Measurements from ENCODE around the gene MAD1L1. TPM values are rescaled to one million over a fixed set of nuclear protein-coding genes. Genes with fewer than 3 reads are reported as not detected.

Gene MAD1L1
- total and polyA plus RNA-seq, 2 of the 13 experiments (the other 11 are each of a cell fraction or from before 2014, with no cell fraction given) = 17.4 to 64.7 TPM

- no peak overlapping the region for H3K4me3 ChIP-seq (replicated peaks in 1 of 3; ENCODE audit: insufficient read depth in 1 of 3, low read depth in 2 of 3, low read length in 3 of 3)
- H3K4me2 ChIP-seq (ENCODE audit: low read depth, low read length) = no peak overlapping the region
- H3K27ac ChIP-seq (ENCODE audit: extremely low read length, insufficient read depth, low read length) = no peak overlapping the region
- no peaks in the 10 kb centered on the region for H3K27me3 ChIP-seq (ENCODE audit: control insufficient read depth in 1 of 2, insufficient read depth in 2 of 2, low read length in 2 of 2)
- TF ChIP-seq, protein P1, sequence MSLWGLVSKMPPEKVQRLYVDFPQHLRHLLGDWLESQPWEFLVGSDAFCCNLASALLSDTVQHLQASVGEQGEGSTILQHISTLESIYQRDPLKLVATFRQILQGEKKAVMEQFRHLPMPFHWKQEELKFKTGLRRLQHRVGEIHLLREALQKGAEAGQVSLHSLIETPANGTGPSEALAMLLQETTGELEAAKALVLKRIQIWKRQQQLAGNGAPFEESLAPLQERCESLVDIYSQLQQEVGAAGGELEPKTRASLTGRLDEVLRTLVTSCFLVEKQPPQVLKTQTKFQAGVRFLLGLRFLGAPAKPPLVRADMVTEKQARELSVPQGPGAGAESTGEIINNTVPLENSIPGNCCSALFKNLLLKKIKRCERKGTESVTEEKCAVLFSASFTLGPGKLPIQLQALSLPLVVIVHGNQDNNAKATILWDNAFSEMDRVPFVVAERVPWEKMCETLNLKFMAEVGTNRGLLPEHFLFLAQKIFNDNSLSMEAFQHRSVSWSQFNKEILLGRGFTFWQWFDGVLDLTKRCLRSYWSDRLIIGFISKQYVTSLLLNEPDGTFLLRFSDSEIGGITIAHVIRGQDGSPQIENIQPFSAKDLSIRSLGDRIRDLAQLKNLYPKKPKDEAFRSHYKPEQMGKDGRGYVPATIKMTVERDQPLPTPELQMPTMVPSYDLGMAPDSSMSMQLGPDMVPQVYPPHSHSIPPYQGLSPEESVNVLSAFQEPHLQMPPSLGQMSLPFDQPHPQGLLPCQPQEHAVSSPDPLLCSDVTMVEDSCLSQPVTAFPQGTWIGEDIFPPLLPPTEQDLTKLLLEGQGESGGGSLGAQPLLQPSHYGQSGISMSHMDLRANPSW (CRISPR knock-in tag; IDR thresholded peaks at IDR 0.05; ENCODE audit: borderline replicate concordance) = no peak
- TF ChIP-seq KMT2A (CRISPR knock-in tag; IDR thresholded peaks at IDR 0.05) (no peak), ZNF274 (CRISPR knock-in tag; IDR thresholded peaks at IDR 0.05) (no peak), DMAP1 (CRISPR knock-in tag; IDR thresholded peaks at IDR 0.05) (no peak), GMEB1 (CRISPR knock-in tag; IDR thresholded peaks at IDR 0.05; ENCODE audit: borderline replicate concordance) (no peak), PATZ1 (CRISPR knock-in tag; IDR thresholded peaks at IDR 0.05) (no peak), ZZZ3 (CRISPR knock-in tag; IDR thresholded peaks at IDR 0.05; ENCODE audit: borderline replicate concordance) (no peak), FLYWCH1 (CRISPR knock-in tag; IDR thresholded peaks at IDR 0.05) (no peak), MED13 (CRISPR knock-in tag; IDR thresholded peaks at IDR 0.05) (no peak), PPARG (CRISPR knock-in tag; conservative IDR thresholded peaks at IDR 0.05) (no peak), JDP2 (CRISPR knock-in tag; IDR thresholded peaks at IDR 0.05; ENCODE audit: borderline replicate concordance) (no peak), ZNF44 (CRISPR knock-in tag; IDR thresholded peaks at IDR 0.05) (no peak)
- TF ChIP-seq, protein P2, sequence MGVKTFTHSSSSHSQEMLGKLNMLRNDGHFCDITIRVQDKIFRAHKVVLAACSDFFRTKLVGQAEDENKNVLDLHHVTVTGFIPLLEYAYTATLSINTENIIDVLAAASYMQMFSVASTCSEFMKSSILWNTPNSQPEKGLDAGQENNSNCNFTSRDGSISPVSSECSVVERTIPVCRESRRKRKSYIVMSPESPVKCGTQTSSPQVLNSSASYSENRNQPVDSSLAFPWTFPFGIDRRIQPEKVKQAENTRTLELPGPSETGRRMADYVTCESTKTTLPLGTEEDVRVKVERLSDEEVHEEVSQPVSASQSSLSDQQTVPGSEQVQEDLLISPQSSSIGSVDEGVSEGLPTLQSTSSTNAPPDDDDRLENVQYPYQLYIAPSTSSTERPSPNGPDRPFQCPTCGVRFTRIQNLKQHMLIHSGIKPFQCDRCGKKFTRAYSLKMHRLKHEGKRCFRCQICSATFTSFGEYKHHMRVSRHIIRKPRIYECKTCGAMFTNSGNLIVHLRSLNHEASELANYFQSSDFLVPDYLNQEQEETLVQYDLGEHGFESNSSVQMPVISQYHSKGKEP (CRISPR knock-in tag; IDR thresholded peaks at IDR 0.05) = no peak
- TF ChIP-seq, protein P3, sequence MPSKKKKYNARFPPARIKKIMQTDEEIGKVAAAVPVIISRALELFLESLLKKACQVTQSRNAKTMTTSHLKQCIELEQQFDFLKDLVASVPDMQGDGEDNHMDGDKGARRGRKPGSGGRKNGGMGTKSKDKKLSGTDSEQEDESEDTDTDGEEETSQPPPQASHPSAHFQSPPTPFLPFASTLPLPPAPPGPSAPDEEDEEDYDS (CRISPR knock-in tag; IDR thresholded peaks at IDR 0.05) = no peak
- ChIA-PET CTCF (ENCODE audit: low intra/inter-chr PET ratio, low total read pairs) (no interaction called here), POLR2A (no interaction called here)
- FAIRE-seq = no peak
- in situ Hi-C loops (cut with HindIII; ENCODE audit: extremely low pct_ligation_motif_present, low pct_unique_long_range_greater_than_20kb) = no loop called here
- no peak overlapping the region for H3K9ac ChIP-seq (ENCODE audit: insufficient read depth, low read depth, low read length)
- BruUV-seq (replicated peaks) = no TSS peak
- H3K9me3 ChIP-seq (ENCODE audit: low read length) = no peaks in the 10 kb centered on the region
- H3K4me1 ChIP-seq (ENCODE audit: insufficient read depth, low read length) = peaks cover 12% of the 10 kb centered on the region
- no peak for DNase-seq (ENCODE audit: low spot score)
- no peaks in the 10 kb centered on the region for H3K79me2 ChIP-seq (ENCODE audit: insufficient read depth, low read length)
- ATAC-seq = no peak
- intact Hi-C loops (cut with micrococcal nuclease; ENCODE audit: unreplicated experiment) = no loop called here
- peaks cover 3% of the 10 kb centered on the region in 2 experiments; a peak in 1 of 5 replicates for H3K36me3 ChIP-seq (replicated peaks in 1 of 2; ENCODE audit: control insufficient read depth in 1 of 2, insufficient read depth in 2 of 2, low read length in 2 of 2)
- H4K20me1 ChIP-seq (ENCODE audit: insufficient read depth, low read length) = no peaks in the 10 kb centered on the region
- no peak overlapping the region for H2AFZ ChIP-seq (ENCODE audit: low read length)
- WGBS (ENCODE audit: low lambda C conversion rate) = 97% methylated on average over 30 of the region's 30 CpGs
These were observed 317.4 kb downstream of the MAD1L1 start for GRCh38 chr7:1915326-1915725.

All from HepG2 (cell line).